GM23338 (cell line): ENCODE results near the gene SLC26A11. TPM values are rescaled to one million over a fixed set of nuclear protein-coding genes. Genes with fewer than 3 reads are reported as not detected.

Experiments used
- ATAC-seq: fragments of 200-7000 bp; cut with Tn5 transposase; 3 replicates; pipeline ENCODE4 v1.9.1; 2020
- DNase-seq: peaks from one replicate; pipeline ENCODE4 v3.0.0-alpha.2; 2015; ENCODE audit warnings: low spot score
- H2AFZ ChIP-seq: fragments of 200-600 bp; sonication (generic); 2 replicates; pipeline ENCODE4 v1.8.0; 2016; ENCODE audit warnings: antibody characterized with exemption, mild to moderate bottlenecking, moderate library complexity
- H3F3A ChIP-seq: fragments of 200-600 bp; sonication (generic); replicated peaks from 2 replicates; pipeline ENCODE4 v1.8.0; 2017; ENCODE audit warnings: antibody characterized with exemption, mixed run types, low read depth
- H3K27ac ChIP-seq: fragments of 200-600 bp; sonication (generic); 2 replicates; pipeline ENCODE4 v1.6.1; 2016; ENCODE audit warnings: low read depth
- H3K27me3 ChIP-seq: fragments of 200-600 bp; sonication (generic); 2 replicates; pipeline ENCODE4 v1.8.0; 2016; ENCODE audit warnings: mild to moderate bottlenecking, mixed run types, moderate library complexity; ENCODE audit not compliant: insufficient read depth
- H3K36me3 ChIP-seq: fragments of 200-600 bp; sonication (generic); 2 replicates; pipeline ENCODE4 v1.8.0; 2016; ENCODE audit warnings: mild to moderate bottlenecking; ENCODE audit not compliant: insufficient read depth
- H3K4me1 ChIP-seq: fragments of 200-600 bp; sonication (generic); 2 replicates; pipeline ENCODE4 v1.8.0; 2016; ENCODE audit warnings: mild to moderate bottlenecking, moderate library complexity; ENCODE audit not compliant: insufficient read depth
- H3K4me2 ChIP-seq: fragments of 200-600 bp; sonication (generic); 2 replicates; pipeline ENCODE4 v1.7.1; 2017; ENCODE audit warnings: mixed run types
- H3K4me3 ChIP-seq: fragments of 200-600 bp; sonication (generic); 2 replicates; pipeline ENCODE4 v1.6.1; 2016; ENCODE audit warnings: mixed run types
- H3K79me2 ChIP-seq: fragments of 200-600 bp; sonication (generic); replicated peaks from 2 replicates; pipeline ENCODE4 v1.8.0; 2017; ENCODE audit warnings: mild to moderate bottlenecking; ENCODE audit not compliant: insufficient read depth
- H3K9me2 ChIP-seq: fragments of 200-600 bp; sonication (generic); 2 replicates; pipeline ENCODE4 v1.8.0; 2017; ENCODE audit not compliant: insufficient read depth
- H4K20me1 ChIP-seq: fragments of 200-600 bp; sonication (generic); replicated peaks from 2 replicates; pipeline ENCODE4 v1.8.0; 2017; ENCODE audit warnings: mild to moderate bottlenecking; ENCODE audit not compliant: insufficient read depth
- H3K27ac Mint-ChIP-seq: 2 replicates; pipeline ENCODE4 v1.8.0; 2020; ENCODE audit warnings: inconsistent platforms, mild to moderate bottlenecking, moderate library complexity, mixed read lengths
- H3K27me3 Mint-ChIP-seq: 3 replicates; pipeline ENCODE4 v1.8.0; 2022; ENCODE audit warnings: low read depth, mild to moderate bottlenecking, moderate library complexity, mixed read lengths, inconsistent platforms; ENCODE audit not compliant: insufficient read depth, poor library complexity
- H3K36me3 Mint-ChIP-seq: 3 replicates; pipeline ENCODE4 v1.8.0; 2021; ENCODE audit warnings: low read depth, mild to moderate bottlenecking, inconsistent platforms, moderate library complexity, mixed read lengths
- H3K4me1 Mint-ChIP-seq: 3 replicates; pipeline ENCODE4 v1.8.0; 2020; ENCODE audit warnings: mild to moderate bottlenecking, inconsistent platforms, mixed read lengths
- H3K4me3 Mint-ChIP-seq: 3 replicates; pipeline ENCODE4 v1.8.0; 2021; ENCODE audit warnings: moderate library complexity, mild to moderate bottlenecking, inconsistent platforms, mixed read lengths
- H3K9me3 Mint-ChIP-seq: 3 replicates; pipeline ENCODE4 v1.8.0; 2020; ENCODE audit warnings: moderate library complexity, mild to moderate bottlenecking, inconsistent platforms, mixed read lengths
- CREB1 ChIP-seq: fragments of 250-450 bp; sonication (Bioruptor Pico); IDR thresholded peaks from 2 replicates; pipeline ENCODE4 v1.5.0; 2020; ENCODE audit warnings: low read depth, mild to moderate bottlenecking, moderate library complexity
- EZH2phosphoT487 ChIP-seq: fragments of 200-600 bp; sonication (generic); IDR thresholded peaks from one replicate; pipeline ENCODE4 v1.8.1; 2018; ENCODE audit warnings: antibody characterized with exemption; ENCODE audit not compliant: unreplicated experiment
- JUNB ChIP-seq: IDR thresholded peaks from one replicate; pipeline ENCODE4 v1.6.1; 2016; ENCODE audit warnings: antibody characterized with exemption; ENCODE audit not compliant: unreplicated experiment
- NANOG ChIP-seq: IDR thresholded peaks from 2 replicates; pipeline ENCODE4 v1.6.1; 2016; ENCODE audit warnings: antibody characterized with exemption, borderline replicate concordance
- POLR2AphosphoS5 ChIP-seq: IDR thresholded peaks from 2 replicates; pipeline ENCODE4 v1.6.1; 2016; ENCODE audit warnings: antibody characterized with exemption, low read depth
- ZNF462 ChIP-seq: fragments of 250-450 bp; sonication (Bioruptor Pico); IDR thresholded peaks from 2 replicates; pipeline ENCODE4 v1.5.0; 2020; ENCODE audit warnings: mild to moderate bottlenecking, moderate library complexity
- polyA plus RNA-seq: library from polyadenylated mRNA; unstranded; fragments of >200 nt; fragmentation: Nextera tagmentation; extraction: Ambion mirVana; gene quantifications from 2 replicates; pipeline ENCODE4 v1.2.1, GENCODE V29; 2016
- total RNA-seq: library from RNA; depleted of rRNA; stranded (reverse); fragments of >200 nt; shearing (Covaris generic); gene quantifications from 2 replicates; pipeline ENCODE4 v1.2.3, GENCODE V29; 2014

Gene SLC26A11
- total and polyA plus RNA-seq, 2 experiments from 2014 or later: 10.9 to 23.0 TPM

GRCh38 chr17:80181431-80181830, 38.8 kb upstream of the SLC26A11 start (continued):
- TF ChIP-seq POLR2AphosphoS5 (no peak), CREB1 (no peak), ZNF462 (CRISPR knock-in tag) (no peak), NANOG (no peak)

- no peaks in the 10 kb centered on the region for H4K20me1 ChIP-seq
- no peak overlapping the region for H2AFZ ChIP-seq
- Mint-ChIP-seq H3K4me3 (no peak overlapping the region), H3K4me1 (no peaks in the 10 kb centered on the region; the same call in 2 of the 3 replicates), H3K27me3 (peaks cover 5% of the 10 kb centered on the region), H3K27ac (no peak overlapping the region), H3K9me3 (no peaks in the 10 kb centered on the region), H3K36me3 (no peaks in the 10 kb centered on the region)
- H3K27me3 ChIP-seq: no peaks in the 10 kb centered on the region
- no peaks in the 10 kb centered on the region for H3K9me2 ChIP-seq
- no peak overlapping the region for H3K4me2 ChIP-seq
- H3K36me3 ChIP-seq: no peaks in the 10 kb centered on the region
- ATAC-seq (no peak), DNase-seq (no peak)
- no peaks in the 10 kb centered on the region for H3F3A ChIP-seq
- H3K4me1 ChIP-seq: no peaks in the 10 kb centered on the region
- no peak overlapping the region for H3K27ac ChIP-seq
- H3K79me2 ChIP-seq: no peaks in the 10 kb centered on the region
- H3K4me3 ChIP-seq: no peak overlapping the region
- TF ChIP-seq EZH2phosphoT487: no peak
- no peak for TF ChIP-seq ZNF462 (CRISPR knock-in tag)
- no peak for TF ChIP-seq CREB1
- no peak for TF ChIP-seq JUNB
- TF ChIP-seq POLR2AphosphoS5: no peak
Observed at GRCh38 chr17:80182118-80182844, 37.9 kb upstream of the SLC26A11 start.
